CD4-positive, CD25-positive, alpha-beta regulatory T cell (primary cell): Measurements from ENCODE around the gene SPPL3. TPM values are rescaled to one million over a fixed set of nuclear protein-coding genes. Genes with fewer than 3 reads are reported as not detected.

ENCODE experiments used
- ATAC-seq, 2 donors: fragments of 150-1000 bp; cut with Tn5 transposase; one replicate each; pipeline ENCODE4 v1.10.0; 2021; ENCODE audit warnings: low read depth in 2 of 2, moderate number of reproducible peaks in 2 of 2, moderate library complexity in 1 of 2
- DNase-seq, 3 donors: peaks; one replicate each; pipeline versions ENCODE4 v3.0.0 to v3.0.0-alpha.2; 2012 to 2022; ENCODE audit warnings: mixed read lengths in 1 of 3
- H3K27ac ChIP-seq: one replicate; pipeline ENCODE4 v1.7.0; 2013; ENCODE audit warnings: mild to moderate bottlenecking, low read length; ENCODE audit not compliant: insufficient read depth, poor library complexity, severe bottlenecking
- H3K27me3 ChIP-seq: one replicate; pipeline ENCODE4 v1.7.0; 2013; ENCODE audit warnings: low read length; ENCODE audit not compliant: control insufficient read depth, insufficient read depth
- H3K36me3 ChIP-seq: one replicate; pipeline ENCODE4 v1.7.0; 2013; ENCODE audit warnings: mild to moderate bottlenecking, low read length, moderate library complexity; ENCODE audit not compliant: control insufficient read depth, insufficient read depth
- H3K4me1 ChIP-seq: 2 replicates; pipeline ENCODE4 v1.7.0; 2013; ENCODE audit warnings: mild to moderate bottlenecking, low read length; ENCODE audit not compliant: insufficient read depth, control insufficient read depth, poor library complexity, severe bottlenecking
- H3K4me3 ChIP-seq: one replicate; pipeline ENCODE4 v1.7.0; 2013; ENCODE audit warnings: low read depth, mild to moderate bottlenecking, low read length, moderate library complexity
- H3K9me3 ChIP-seq, 2 experiments: 1 replicate in 1 of 2; 2 replicates in 1 of 2; pipeline ENCODE4 v1.7.0; 2013; ENCODE audit warnings: low read length in 2 of 2, mild to moderate bottlenecking in 1 of 2, moderate library complexity in 1 of 2; ENCODE audit not compliant: control insufficient read depth in 2 of 2
- H3K27ac Mint-ChIP-seq, 3 donors: one replicate each; pipeline ENCODE4 v1.8.0; 2020 to 2022; ENCODE audit warnings: mild to moderate bottlenecking in 3 of 3, mixed read lengths in 3 of 3, moderate library complexity in 2 of 3
- H3K27me3 Mint-ChIP-seq: one replicate; pipeline ENCODE4 v1.8.0; 2022; ENCODE audit warnings: mild to moderate bottlenecking, mixed read lengths
- H3K36me3 Mint-ChIP-seq: one replicate; pipeline ENCODE4 v1.8.0; 2020; ENCODE audit warnings: mixed read lengths
- H3K4me1 Mint-ChIP-seq, 4 donors: one replicate each; pipeline ENCODE4 v1.8.0; 2020 to 2022; ENCODE audit warnings: mixed read lengths in 4 of 4, mild to moderate bottlenecking in 1 of 4
- H3K4me3 Mint-ChIP-seq, 4 donors: one replicate each; pipeline ENCODE4 v1.8.0; 2020 to 2022; ENCODE audit warnings: mild to moderate bottlenecking in 4 of 4, mixed read lengths in 4 of 4, moderate library complexity in 3 of 4
- H3K9me3 Mint-ChIP-seq, 7 donors: one replicate each; pipeline ENCODE4 v1.8.0; 2020 to 2022; ENCODE audit warnings: mixed read lengths in 7 of 7, mild to moderate bottlenecking in 3 of 7, moderate library complexity in 2 of 7
- polyA plus RNA-seq, 4 donors: library from polyadenylated mRNA; unstranded; fragments of 300-500 nt; fragmentation: Illumina TruSeq; gene quantifications; one replicate each; pipeline ENCODE4 v1.2.3, GENCODE V29; 2021
- total RNA-seq: library from RNA; stranded (reverse); gene quantifications from one replicate; pipeline ENCODE4 v1.2.3, GENCODE V29; 2022

Gene SPPL3
- total and polyA plus RNA-seq, 5 donors from 2014 or later: 15.5 to 46.7 (median 24.0) TPM

DNA sequence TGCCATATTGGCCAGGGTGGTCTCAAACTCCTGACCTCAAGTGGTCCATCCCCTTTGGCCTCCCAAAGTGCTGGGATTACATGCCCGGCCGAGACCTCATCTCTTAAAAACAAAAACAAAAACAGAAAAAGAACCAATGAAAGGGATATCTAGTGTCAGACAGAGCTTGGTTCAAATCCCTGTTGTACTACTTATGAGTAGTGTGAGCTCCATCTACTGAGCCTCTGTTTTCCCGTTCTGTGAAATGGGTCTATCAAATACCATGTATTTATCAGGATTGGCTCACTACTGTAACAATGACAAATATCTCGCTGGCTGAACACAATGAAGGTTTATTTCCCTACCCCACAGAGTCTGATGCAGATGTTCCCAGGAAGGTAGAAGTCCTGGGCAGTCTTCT lies 37.3 kb upstream of the SPPL3 start:
- H3K9me3 Mint-ChIP-seq: peaks cover 0 to 2% (median 0%) of the 10 kb centered on the region in 7 donors
- H3K36me3 ChIP-seq: no peaks in the 10 kb centered on the region
- peaks cover 42% of the 10 kb centered on the region for H3K27me3 Mint-ChIP-seq
- ATAC-seq (no peak), DNase-seq (no peak)
- no peaks in the 10 kb centered on the region for H3K4me1 ChIP-seq
- no peak overlapping the region for H3K4me3 Mint-ChIP-seq
- H3K27ac ChIP-seq: no peak overlapping the region
- peaks cover 8% of the 10 kb centered on the region for H3K27me3 ChIP-seq
- H3K36me3 Mint-ChIP-seq: no peaks in the 10 kb centered on the region
- H3K9me3 ChIP-seq: no peaks in the 10 kb centered on the region
- H3K4me3 ChIP-seq: no peak overlapping the region
- peaks cover 0 to 2% (median 0%) of the 10 kb centered on the region in 4 donors for H3K4me1 Mint-ChIP-seq
- H3K27ac Mint-ChIP-seq: no peak overlapping the region

DNA sequence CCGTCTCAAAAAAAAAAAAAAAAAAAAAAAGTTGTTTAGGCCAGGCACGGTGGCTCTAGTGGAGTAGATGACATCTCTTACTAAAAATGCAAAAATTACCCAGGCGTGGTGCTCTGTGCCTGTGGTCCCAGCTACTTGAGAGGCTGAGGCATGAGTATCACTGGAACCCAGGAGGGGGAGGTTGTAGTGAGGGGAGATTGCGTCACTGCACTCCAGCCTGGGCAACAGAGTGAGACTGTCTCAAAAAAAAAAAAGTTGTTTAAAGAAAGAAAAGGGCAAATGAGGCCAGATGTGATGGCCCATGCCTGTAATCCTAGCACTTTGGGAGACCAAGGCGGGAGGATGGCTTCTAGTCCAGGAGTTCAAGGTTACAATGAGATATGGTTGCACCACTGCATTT lies 36.6 kb upstream of the SPPL3 start:
- ATAC-seq (no peak), DNase-seq (no peak)
- Mint-ChIP-seq H3K9me3 (peaks cover 0 to 2% (median 0%) of the 10 kb centered on the region in 7 donors), H3K4me1 (peaks cover 0 to 2% (median 0%) of the 10 kb centered on the region in 4 donors), H3K27me3 (peaks cover 47% of the 10 kb centered on the region), H3K4me3 (no peak overlapping the region), H3K36me3 (no peaks in the 10 kb centered on the region), H3K27ac (no peak overlapping the region)
- Histone ChIP-seq H3K27ac (no peak overlapping the region), H3K9me3 (no peaks in the 10 kb centered on the region), H3K36me3 (no peaks in the 10 kb centered on the region), H3K27me3 (peaks cover 8% of the 10 kb centered on the region), H3K4me1 (no peaks in the 10 kb centered on the region), H3K4me3 (no peak overlapping the region)

DNA sequence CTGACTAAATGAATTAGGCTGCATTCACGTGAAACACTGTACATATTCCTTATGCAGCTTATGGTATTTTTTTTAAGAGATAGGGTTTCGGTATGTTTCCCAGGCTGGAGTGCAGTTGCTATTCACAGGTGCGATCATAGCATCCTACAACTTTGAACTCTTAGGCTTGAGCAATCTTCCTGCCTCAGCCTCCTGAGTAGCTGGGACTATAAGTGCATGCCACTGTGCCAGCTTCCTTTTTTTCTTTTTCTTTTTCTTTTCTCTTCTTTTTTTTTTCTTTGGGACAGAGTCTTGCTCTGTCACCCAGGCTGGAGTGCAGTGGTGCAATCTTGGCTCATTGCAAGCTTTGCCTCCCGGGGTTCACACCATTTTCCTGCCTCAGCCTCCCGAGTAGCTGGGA lies 35.8 kb upstream of the SPPL3 start:
- ATAC-seq (no peak), DNase-seq (no peak)
- no peak overlapping the region for H3K4me3 Mint-ChIP-seq
- H3K27me3 ChIP-seq: peaks cover 8% of the 10 kb centered on the region
- no peaks in the 10 kb centered on the region for H3K4me1 ChIP-seq
- H3K36me3 Mint-ChIP-seq: no peaks in the 10 kb centered on the region
- H3K27ac Mint-ChIP-seq: no peak overlapping the region
- H3K4me3 ChIP-seq: no peak overlapping the region
- peaks cover 0 to 2% (median 0%) of the 10 kb centered on the region in 4 donors for H3K4me1 Mint-ChIP-seq
- H3K9me3 ChIP-seq: no peaks in the 10 kb centered on the region
- no peak overlapping the region for H3K27ac ChIP-seq
- no peaks in the 10 kb centered on the region for H3K36me3 ChIP-seq
- H3K27me3 Mint-ChIP-seq: peaks cover 49% of the 10 kb centered on the region
- H3K9me3 Mint-ChIP-seq: peaks cover 0 to 2% (median 0%) of the 10 kb centered on the region in 7 donors

DNA sequence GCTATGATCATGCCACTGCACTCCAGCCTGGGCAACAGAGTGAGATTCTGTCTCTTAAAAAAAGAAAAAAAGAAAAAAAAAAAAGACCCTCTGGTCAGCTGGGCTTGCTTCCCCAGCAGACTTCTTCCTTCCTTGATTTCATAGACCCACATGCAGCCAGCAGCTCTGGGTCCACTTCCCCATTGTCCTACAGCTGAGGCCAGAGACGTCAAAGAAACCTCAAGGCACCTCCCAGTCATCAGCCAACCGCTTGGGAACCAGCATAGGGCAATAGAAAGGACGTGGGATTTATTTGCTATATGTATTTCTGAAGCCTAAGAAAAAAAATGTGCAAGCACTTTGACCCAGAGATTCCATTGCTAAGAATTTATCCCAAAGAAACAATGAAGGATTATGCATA lies 35.4 kb upstream of the SPPL3 start:
- H3K27ac Mint-ChIP-seq: no peak overlapping the region
- H3K4me3 Mint-ChIP-seq: no peak overlapping the region

DNA sequence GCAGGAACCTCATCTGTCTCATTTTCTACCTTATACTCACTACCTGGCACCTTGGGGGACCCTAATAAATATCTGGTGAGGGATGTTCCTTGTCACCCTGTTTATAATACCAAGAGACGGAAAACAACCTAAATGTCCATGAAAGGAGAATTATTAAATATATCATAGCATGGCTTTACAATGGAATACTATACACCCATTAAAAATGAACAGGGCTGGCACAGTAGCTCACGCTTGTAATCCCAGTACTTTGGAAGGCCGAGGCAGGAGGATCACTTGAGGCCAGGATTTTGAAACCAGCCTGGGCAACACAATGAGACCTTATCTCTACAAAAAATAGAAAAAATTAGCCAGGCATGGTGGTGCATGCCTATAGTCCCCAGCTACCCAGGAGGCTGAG lies 34.3 kb upstream of the SPPL3 start:
- Mint-ChIP-seq H3K27me3 (peaks cover 47% of the 10 kb centered on the region), H3K9me3 (peaks cover 0 to 2% (median 0%) of the 10 kb centered on the region in 7 donors), H3K4me1 (no peaks in the 10 kb centered on the region), H3K27ac (no peak overlapping the region), H3K36me3 (no peaks in the 10 kb centered on the region), H3K4me3 (no peak overlapping the region)
- H3K4me1 ChIP-seq: no peaks in the 10 kb centered on the region
- no peaks in the 10 kb centered on the region for H3K36me3 ChIP-seq
- H3K27me3 ChIP-seq: peaks cover 8% of the 10 kb centered on the region
- no peak overlapping the region for H3K4me3 ChIP-seq
- DNase-seq (no peak), ATAC-seq (no peak)
- no peak overlapping the region for H3K27ac ChIP-seq
- no peaks in the 10 kb centered on the region for H3K9me3 ChIP-seq

More for the DNA sequence above, 35.4 kb upstream of the SPPL3 start:
- ATAC-seq (no peak), DNase-seq (no peak)
- Mint-ChIP-seq H3K9me3 (peaks cover 0 to 2% (median 0%) of the 10 kb centered on the region in 7 donors), H3K36me3 (no peaks in the 10 kb centered on the region), H3K4me1 (peaks cover 0 to under 1% (median 0%) of the 10 kb centered on the region in 4 donors), H3K27me3 (peaks cover 46% of the 10 kb centered on the region)
- Histone ChIP-seq H3K4me1 (no peaks in the 10 kb centered on the region), H3K36me3 (no peaks in the 10 kb centered on the region), H3K9me3 (no peaks in the 10 kb centered on the region), H3K4me3 (no peak overlapping the region), H3K27me3 (peaks cover 8% of the 10 kb centered on the region), H3K27ac (no peak overlapping the region)

DNA sequence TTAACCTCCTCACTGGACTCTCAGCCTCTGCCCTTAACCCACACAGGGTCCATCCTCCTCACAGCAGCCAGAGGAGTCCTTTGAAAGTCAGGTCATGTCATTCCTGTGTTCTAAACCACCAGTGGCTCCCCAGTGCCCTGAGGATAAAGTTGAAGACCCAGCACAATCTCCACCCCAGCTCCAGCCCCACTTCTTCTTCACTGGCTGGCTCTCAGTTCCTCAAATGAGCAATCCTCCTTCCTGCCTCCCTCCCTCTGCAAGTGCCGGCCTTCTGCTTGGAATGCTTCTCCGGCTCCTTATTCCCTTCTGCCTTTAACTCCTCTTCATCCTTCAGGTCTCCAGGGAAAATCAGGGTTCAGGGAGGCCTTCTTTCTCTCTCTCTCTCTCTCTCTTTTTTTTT lies 32.0 kb upstream of the SPPL3 start:
- ATAC-seq: no peak
- H3K27ac ChIP-seq: no peak overlapping the region
- H3K9me3 ChIP-seq: no peaks in the 10 kb centered on the region
- H3K4me3 ChIP-seq: no peak overlapping the region
- Mint-ChIP-seq H3K27ac (no peak overlapping the region), H3K9me3 (peaks cover 0 to 3% (median 0%) of the 10 kb centered on the region in 7 donors), H3K4me3 (no peak overlapping the region), H3K36me3 (no peaks in the 10 kb centered on the region), H3K27me3 (peaks cover 41% of the 10 kb centered on the region), H3K4me1 (no peaks in the 10 kb centered on the region)
- H3K36me3 ChIP-seq: no peaks in the 10 kb centered on the region
- H3K27me3 ChIP-seq: peaks cover 8% of the 10 kb centered on the region
- no peak for DNase-seq
- no peaks in the 10 kb centered on the region for H3K4me1 ChIP-seq

DNA sequence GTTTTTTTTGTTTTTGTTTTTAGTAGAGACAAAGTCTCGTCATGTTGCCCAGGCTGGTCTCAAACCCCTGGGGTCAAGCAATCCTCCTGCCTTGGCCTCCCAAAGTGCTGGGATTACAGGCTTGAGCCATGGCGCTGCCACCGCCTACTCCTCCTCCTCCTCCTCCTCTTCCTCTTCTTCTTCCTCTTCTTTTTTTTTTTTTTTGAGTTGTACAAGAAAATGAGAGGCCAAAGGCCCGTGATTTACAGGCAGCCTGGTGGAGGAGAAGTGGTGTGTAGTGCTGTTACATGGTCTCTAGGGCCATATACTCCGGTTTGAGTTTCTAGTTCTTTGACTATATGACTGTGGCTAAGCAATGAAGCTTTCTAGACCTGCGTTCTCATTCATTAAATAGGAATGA lies 29.6 kb upstream of the SPPL3 start:
- Histone ChIP-seq H3K4me3 (no peak overlapping the region), H3K9me3 (no peaks in the 10 kb centered on the region), H3K4me1 (no peaks in the 10 kb centered on the region), H3K27ac (no peak overlapping the region), H3K27me3 (peaks cover 6% of the 10 kb centered on the region), H3K36me3 (no peaks in the 10 kb centered on the region)
- Mint-ChIP-seq H3K36me3 (no peaks in the 10 kb centered on the region), H3K4me1 (no peaks in the 10 kb centered on the region), H3K4me3 (no peak overlapping the region), H3K9me3 (peaks cover 0 to 3% (median 0%) of the 10 kb centered on the region in 7 donors), H3K27me3 (peaks cover 29% of the 10 kb centered on the region), H3K27ac (no peak overlapping the region)
- ATAC-seq (no peak), DNase-seq (no peak)

DNA sequence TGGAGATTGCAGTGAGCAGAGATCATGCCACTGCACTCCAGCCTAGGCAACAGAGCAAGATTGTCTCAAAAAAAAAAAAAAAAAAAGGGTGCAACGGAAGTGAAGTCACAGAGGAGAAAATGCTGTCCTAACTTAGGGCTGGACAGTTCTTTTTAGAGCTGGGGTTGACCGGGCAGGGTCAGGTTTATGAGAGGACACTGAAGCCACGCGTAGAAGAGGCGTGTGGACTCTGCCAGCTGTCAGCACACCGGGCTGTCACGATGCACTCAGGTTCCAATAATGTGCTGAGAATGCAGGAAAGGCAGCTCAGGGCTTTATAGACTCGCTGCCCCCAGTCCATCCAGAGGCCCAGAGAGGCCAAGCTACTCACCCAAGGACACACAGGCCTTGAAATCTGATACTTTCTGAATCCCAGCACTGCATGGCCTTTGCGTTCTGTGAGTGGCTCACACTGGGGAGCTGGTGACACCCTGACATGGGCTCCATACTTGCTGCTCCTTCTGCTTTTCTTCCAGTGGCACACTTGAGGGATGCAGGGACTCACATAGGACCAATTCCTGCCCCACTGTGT lies 28.9 kb upstream of the SPPL3 start:
- H3K36me3 Mint-ChIP-seq: no peaks in the 10 kb centered on the region
- Histone ChIP-seq H3K9me3 (no peaks in the 10 kb centered on the region), H3K36me3 (no peaks in the 10 kb centered on the region), H3K4me1 (no peaks in the 10 kb centered on the region), H3K27me3 (no peaks in the 10 kb centered on the region), H3K4me3 (no peak overlapping the region), H3K27ac (no peak overlapping the region)
- ATAC-seq (no peak), DNase-seq (no peak)
- H3K4me3 Mint-ChIP-seq: no peak overlapping the region
- H3K27ac Mint-ChIP-seq: no peak overlapping the region
- peaks cover 0 to 3% (median 0%) of the 10 kb centered on the region in 7 donors for H3K9me3 Mint-ChIP-seq
- peaks cover 24% of the 10 kb centered on the region for H3K27me3 Mint-ChIP-seq
- no peaks in the 10 kb centered on the region for H3K4me1 Mint-ChIP-seq
